ENCODE measurements around the gene GZF1. TPM values are rescaled to one million over a fixed set of nuclear protein-coding genes. Genes with fewer than 3 reads are reported as not detected.

GZF1 gene
- total RNA-seq, 6 experiments from 2014 or later = 10.5 to 15.9 (median 13.6) TPM

Other genes starting within 250 kb of the GZF1 start
- gene NXT1, start 11.4 kb upstream of the GZF1 start, total RNA-seq (2021; fragmentation: NEBNext Ultra II Directional; extraction: Animal tissue kit (Norgen Biotek cat#: 25700)) = 10 to 100 TPM; 14.6 to 19.1 (median 15.9) TPM
- gene NAPB, start 59.3 kb downstream of the GZF1 start, total RNA-seq (2021; fragmentation: NEBNext Ultra II Directional; extraction: Animal tissue kit (Norgen Biotek cat#: 25700)) = 1 to 10 TPM; 4.1 to 5.9 (median 5.0) TPM
- gene CSTL1, start 77.5 kb downstream of the GZF1 start, total RNA-seq (2021; fragmentation: NEBNext Ultra II Directional; extraction: Animal tissue kit (Norgen Biotek cat#: 25700)) = not detected
- not detected for gene CST11, start 90.7 kb downstream of the GZF1 start, total RNA-seq (2021; fragmentation: NEBNext Ultra II Directional; extraction: Animal tissue kit (Norgen Biotek cat#: 25700))
- not detected for gene CST8, start 128.9 kb downstream of the GZF1 start, total RNA-seq (2021; fragmentation: NEBNext Ultra II Directional; extraction: Animal tissue kit (Norgen Biotek cat#: 25700))
- gene CST9L, start 206.3 kb downstream of the GZF1 start, total RNA-seq (2021; fragmentation: NEBNext Ultra II Directional; extraction: Animal tissue kit (Norgen Biotek cat#: 25700)) = not detected
- not detected for gene CST9, start 243.7 kb downstream of the GZF1 start, total RNA-seq (2021; fragmentation: NEBNext Ultra II Directional; extraction: Animal tissue kit (Norgen Biotek cat#: 25700))